NCI-H2227 (cell line): ENCODE data around the gene RNASE12.
"Not testable (repeated sequence)": the region's sequence is repeated elsewhere in the genome, so short reads cannot be mapped to it uniquely, and the experiment has no call there.

ENCODE experiments used
- DNase-seq: peaks from one replicate; lab custom pipeline; 2025; ENCODE audit not compliant: unreplicated experiment; lab: John Stamatoyannopoulos, UW

Gene RNASE12

GRCh38 chr14:20614038-20614840, 23.1 kb upstream of the RNASE12 start:
- DNase-seq, result no peak

- DNase-seq, result peak; percentile 97
These were observed 22.2 kb upstream of the RNASE12 start for GRCh38 chr14:20613094-20614037.

- DNase-seq, result no peak
These were observed 21.2 kb upstream of the RNASE12 start for GRCh38 chr14:20612403-20612802.

DNA sequence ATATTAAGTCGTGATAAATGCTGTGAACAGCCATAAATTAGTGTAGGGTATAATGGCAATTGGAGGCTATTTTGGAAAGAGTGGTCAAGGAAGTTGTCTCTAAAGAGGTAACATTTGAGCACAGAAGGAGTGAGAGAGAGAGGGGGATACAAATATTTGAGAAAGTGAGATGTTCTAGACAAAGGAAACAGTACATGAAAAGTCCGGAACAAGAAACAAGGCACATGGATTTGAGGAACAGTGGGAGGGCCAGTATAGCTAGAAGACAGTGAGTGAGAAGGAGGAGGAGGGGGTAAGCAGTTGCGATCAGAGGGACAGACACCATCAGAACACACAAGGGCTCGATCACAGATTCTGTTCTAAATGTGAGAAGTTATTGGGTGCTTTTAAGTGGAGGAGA, 20.1 kb upstream of the RNASE12 start:
- DNase-seq, result no peak

DNA sequence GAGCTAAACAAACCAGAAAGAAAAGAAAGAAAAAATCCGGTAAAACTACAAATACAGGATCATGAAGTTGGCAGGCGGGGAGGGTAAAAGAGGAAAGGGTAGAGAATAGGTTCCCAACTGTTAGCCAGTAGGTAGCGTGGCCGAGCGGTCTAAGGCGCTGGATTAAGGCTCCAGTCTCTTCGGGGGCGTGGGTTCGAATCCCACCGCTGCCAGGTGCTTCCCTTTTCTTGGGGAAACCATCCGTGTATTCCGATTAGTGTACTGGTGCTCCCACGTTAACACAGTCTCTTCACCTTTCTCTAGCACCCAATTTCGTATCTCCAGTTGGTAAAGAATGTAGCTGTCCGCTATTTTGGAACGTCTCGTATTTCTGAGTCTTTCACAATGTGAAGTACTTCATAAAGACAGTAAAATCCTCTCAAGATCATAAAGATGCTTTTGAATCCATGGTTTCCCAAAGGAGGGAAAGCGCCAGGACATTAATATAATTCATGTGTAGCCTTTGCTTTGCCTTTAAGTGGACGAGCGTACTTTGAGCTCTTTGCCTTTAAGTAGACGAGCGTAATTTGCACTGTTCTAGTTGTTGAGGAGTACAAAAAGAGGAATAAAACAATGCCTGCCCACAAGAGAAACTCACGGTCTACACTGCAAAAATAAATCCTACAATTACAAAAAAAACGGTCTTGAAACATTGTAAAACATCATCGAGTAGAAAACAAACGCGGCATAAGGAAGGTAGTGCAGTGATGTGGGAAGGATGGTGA, 19.0 kb upstream of the RNASE12 start:
- DNase-seq, result peak; percentile 86

GRCh38 chr14:20609215-20610001, 18.2 kb upstream of the RNASE12 start:
- peak; percentile 86 for DNase-seq

DNA sequence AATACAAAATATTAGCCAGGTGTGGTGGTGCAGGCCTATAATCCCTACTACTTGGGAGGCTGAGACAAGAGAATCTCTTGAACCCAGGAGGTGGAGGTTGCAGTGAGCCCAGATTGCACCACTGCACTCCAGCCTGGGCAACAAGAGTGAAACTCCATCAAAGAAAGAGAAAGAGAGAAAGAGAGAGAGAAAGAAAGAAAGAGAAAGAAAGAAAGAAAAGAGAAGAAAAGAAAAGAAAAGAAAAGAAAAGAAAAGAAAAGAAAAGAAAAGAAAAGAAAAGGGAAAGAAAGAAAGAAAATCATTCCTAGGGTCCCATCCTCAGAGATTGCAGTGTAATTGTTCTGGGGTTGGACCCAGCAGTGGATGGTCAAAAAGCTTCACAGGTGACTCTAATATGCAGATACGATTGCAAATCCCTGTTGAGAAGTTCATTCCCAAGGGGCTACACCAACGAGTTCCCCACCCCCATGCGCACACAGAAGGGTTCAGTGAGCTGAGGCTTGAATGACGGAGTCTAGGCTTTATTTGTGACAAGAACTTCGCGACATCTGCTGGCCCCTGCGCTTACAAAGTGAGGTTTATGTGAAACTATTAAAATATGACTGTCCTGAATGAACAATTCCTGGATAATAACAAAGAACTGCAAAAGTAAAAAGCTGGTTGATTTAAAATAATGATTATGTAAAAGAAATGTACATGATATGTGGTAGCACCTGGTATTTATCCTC, 17.4 kb upstream of the RNASE12 start:
- DNase-seq, result no peak

DNA sequence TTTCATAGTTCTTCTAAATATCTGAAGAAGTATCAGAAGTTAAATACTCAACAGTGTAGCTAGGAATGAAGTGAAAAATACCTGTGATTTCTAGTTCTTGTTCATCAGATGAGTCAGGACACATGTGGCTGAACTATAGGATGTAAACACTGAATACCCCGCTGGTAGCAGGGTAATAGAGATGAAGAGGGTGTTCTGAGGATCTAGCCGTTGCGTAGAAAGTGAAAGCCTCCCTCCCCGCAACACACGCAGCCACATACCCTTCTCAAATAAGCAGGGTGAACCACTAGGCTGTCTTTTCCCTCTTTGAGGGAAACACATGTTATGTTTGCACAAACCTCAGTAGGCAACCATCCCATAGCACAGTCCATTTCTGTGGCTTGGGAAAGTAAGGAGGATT, 16.4 kb upstream of the RNASE12 start:
- DNase-seq, result no peak

GRCh38 chr14:20606902-20607242, 15.7 kb upstream of the RNASE12 start:
- DNase-seq, result no peak

DNA sequence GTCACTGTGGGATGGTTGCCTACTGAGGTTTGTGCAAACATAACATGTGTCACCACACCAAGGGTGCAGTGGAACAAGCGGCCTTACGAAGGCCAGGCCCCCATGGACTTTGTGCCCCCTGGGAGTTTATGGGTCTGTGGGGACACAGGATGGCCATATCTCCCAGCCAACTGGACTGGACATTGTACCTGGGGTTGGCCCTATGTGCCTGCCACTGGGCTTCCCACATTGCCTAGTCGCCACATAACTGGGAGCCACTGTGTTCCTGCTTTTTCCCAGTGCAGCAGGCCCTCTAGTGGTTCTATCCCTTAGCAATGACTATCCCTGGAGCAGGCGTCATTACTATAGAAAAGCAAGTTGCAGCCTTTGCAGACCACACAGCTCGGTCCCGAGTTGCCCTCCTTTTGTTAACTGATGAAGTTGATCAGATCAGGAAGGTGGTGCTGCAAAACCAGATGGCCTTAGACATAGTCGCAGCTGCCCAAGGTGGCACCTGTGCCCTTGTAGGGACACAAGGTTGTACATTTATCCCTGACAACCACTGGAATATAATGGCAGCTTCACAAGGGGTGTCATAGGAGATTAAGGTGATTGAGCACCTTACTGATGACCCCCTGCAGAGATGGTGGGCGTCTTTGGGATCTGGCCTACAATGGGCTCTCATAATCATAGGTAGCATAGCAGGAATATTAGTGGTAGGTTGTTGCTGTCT, 15.2 kb upstream of the RNASE12 start:
- no peak for DNase-seq

DNA sequence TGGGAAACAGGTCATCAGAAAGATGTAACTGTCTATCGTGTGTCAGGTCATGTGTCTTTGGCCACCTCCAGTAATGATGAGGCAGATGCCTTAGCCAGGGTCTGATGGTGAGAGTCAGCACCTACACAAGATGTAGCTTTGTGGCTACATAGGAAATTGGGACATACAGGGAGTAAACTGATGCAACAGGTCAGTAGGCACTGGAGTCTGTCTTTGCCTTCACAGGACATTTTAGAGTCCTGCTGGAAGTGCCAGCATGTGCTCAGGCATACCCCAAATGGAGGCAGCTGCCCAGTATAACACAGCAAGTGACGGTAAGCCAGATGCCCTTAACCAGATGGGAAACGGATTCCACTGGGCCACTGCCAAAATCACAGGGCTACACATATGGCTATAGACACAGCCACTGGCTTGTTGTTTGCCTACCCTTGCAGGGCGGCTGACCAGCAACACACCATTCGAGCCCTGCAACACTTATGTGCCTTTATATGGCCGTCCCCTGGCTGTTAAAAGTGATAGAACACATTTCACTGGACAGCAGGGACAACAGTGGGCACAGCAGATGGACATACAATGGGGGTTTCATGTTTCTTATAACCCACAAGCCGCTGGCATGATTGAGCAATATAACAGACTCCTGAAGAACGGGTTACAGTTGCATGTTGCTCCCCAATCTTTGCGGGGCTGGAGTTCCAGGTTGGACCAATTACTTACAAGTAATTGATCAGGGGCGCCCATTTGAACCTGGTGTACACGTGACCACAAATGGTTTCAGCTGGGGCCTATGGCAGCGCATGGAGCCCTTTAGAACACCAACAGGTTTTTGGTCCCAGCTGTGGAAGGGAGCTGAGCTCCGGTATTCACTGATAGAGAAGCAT, 12.9 kb upstream of the RNASE12 start:
- DNase-seq, result no peak

- no peak for DNase-seq
These were observed 11.4 kb upstream of the RNASE12 start for GRCh38 chr14:20602583-20602982.

DNA sequence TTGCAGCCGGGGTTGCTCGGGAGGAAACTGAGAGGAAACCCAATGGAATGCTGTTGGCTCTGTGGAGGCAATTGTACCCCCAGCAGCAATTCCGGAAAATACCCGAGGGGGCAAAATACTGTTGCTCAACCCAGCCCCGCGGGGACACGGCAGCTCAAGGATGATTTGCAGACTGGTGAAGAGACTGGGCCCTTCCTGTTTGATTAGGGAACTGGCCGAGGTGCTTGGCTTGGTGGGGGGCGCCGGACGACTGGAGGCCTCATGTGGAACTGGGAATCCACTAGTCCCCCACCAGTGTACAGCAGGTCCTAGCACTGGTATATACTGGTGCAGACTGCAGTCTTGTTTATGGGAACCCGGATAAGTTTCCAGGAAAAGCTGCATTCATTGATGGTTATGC, 10.3 kb upstream of the RNASE12 start:
- DNase-seq, result no peak

DNA sequence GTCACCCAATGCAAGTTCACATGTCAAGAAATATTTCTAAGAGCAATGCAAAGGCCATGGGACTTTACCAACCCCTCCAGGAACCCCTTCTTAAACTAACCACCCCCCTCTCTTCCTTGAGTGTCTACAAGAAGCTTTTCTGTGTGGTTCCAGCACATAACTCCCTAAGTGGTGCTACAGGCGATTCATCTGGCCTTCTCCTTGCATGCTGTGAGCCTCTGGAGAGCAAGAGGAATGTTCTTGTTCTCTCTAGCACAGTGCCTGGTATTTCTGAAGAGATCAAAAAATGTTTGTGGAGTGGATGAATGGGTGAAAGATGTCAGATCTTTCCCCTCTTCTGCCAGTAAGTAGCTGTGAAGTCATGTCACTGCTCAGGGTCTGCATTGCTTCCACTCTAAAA, 5.9 kb upstream of the RNASE12 start:
- no peak for DNase-seq

- DNase-seq, result not testable (repeated sequence)
These were observed 4.5 kb upstream of the RNASE12 start for GRCh38 chr14:20595726-20596125.

GRCh38 chr14:20592574-20592973, 1.4 kb upstream of the RNASE12 start:
- DNase-seq, result no peak

DNA sequence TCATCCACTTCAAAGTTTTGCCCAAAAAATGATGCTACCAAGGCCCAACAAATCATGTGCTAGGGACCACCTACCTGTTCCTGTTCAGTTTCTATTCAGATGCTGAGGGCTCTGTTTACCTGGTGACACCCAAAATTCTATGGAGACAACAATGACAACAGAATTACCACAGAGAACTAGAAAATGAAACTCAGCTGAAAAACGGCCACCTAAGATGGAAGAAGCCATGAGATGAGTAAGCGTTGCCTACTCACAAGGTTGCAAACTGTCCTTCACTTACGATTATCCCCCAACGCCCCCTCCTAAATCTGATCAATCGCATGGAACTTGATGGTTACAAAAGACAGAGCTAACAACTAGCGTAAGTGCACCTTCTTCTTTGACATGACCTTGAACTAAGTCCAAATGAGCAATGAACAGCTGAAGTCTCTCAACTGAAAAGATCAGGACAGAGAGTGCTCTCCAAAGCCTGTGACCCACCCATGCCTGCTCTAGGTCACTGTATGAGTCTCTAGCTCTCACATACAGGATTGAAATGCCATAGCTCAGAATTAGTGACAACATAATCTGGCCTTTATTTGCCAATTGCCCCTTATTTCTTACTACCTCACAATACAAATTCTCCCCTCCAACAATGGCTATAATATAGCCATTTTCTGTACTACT, 3.6 kb downstream of the RNASE12 start, which contains the start of gene RNASE11:
Gene RNASE11, minus strand, starts transcription at position 513 of the 666 bp plus-strand sequence.
- DNase-seq, result no peak

DNA sequence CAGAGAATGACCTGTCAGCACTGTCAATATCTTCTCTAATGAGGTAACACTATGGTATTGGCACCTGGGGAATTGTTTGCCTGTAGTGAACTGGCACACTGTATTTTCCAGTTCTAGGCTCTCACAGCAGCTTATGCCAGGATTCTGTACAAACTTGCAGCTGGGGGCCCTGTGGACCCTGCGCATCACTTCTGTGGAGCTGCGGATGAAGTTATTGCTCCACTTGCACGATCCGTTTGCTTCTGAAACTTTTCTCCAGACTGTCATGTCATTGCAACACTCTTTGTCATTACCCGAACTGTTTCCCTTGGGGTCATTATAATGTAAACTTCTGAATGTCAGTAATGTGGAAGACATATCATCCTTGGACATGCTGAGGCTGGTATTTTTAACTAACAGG, 7.3 kb downstream of the RNASE12 start:
- DNase-seq, result no peak
